H1 (cell line): ENCODE results near the gene SELENOV. TPM values are rescaled to one million over a fixed set of nuclear protein-coding genes. Genes with fewer than 3 reads are reported as not detected.

Experiments used
- CTCF ChIA-PET: fragments of 300-600 bp; sonication (Branson Sonifier 250); formaldehyde crosslinking; loops from one replicate; lab custom pipeline; 2021; ENCODE audit not compliant: partially characterized antibody; lab: Charles Lee
- POLR2A ChIA-PET: fragments of 300-600 bp; sonication (Branson Sonifier 250); formaldehyde crosslinking; loops from one replicate; lab custom pipeline; 2021; ENCODE audit warnings: inconsistent platforms; ENCODE audit not compliant: partially characterized antibody; lab: Charles Lee
- DNase-seq, 2 experiments: peaks; one replicate each; pipeline versions ENCODE4 v3.0.0 to v3.0.0-alpha.2; 2010 to 2022; ENCODE audit warnings: low spot score in 2 of 2, low read depth in 1 of 2, mixed read lengths in 1 of 2
- FAIRE-seq: peaks from 2 replicates; lab custom pipeline; 2011; peaks lifted over from hg19 to GRCh38; lab: Jason Lieb, UNC
- H2AFZ ChIP-seq: 2 replicates; pipeline ENCODE4 v1.8.1; 2012; ENCODE audit warnings: low read length, inconsistent platforms
- H2AK5ac ChIP-seq: 2 replicates; pipeline ENCODE4 v1.6.1; 2013; ENCODE audit warnings: low read depth, low read length
- H2BK120ac ChIP-seq: replicated peaks from 2 replicates; pipeline ENCODE3; 2013; ENCODE audit warnings: low read depth, low read length, inconsistent platforms
- H2BK12ac ChIP-seq: 2 replicates; pipeline ENCODE4 v1.6.1; 2013; ENCODE audit warnings: low read depth, low read length
- H2BK15ac ChIP-seq: 2 replicates; pipeline ENCODE4 v1.6.1; 2013; ENCODE audit warnings: low read length
- H2BK20ac ChIP-seq: 2 replicates; pipeline ENCODE4 v1.6.1; 2013; ENCODE audit warnings: low read length
- H2BK5ac ChIP-seq: 2 replicates; pipeline ENCODE4 v1.6.1; 2013; ENCODE audit warnings: low read depth, low read length
- H3K14ac ChIP-seq: 2 replicates; pipeline ENCODE4 v1.6.1; 2013; ENCODE audit warnings: inconsistent platforms; ENCODE audit not compliant: insufficient read length
- H3K18ac ChIP-seq: 2 replicates; pipeline ENCODE4 v1.6.1; 2013; ENCODE audit warnings: low read length; ENCODE audit errors: extremely low read depth
- H3K23ac ChIP-seq: 2 replicates; pipeline ENCODE4 v1.6.1; 2013; ENCODE audit warnings: inconsistent platforms; ENCODE audit not compliant: insufficient read length
- H3K23me2 ChIP-seq: 2 replicates; pipeline ENCODE4 v1.6.1; 2013; ENCODE audit warnings: low read depth, low read length
- H3K27ac ChIP-seq: 2 replicates; pipeline ENCODE4 v1.6.1; 2011; ENCODE audit warnings: low read depth, low read length, inconsistent platforms
- H3K27me3 ChIP-seq, 4 experiments: replicated peaks in 1 of 4; 1 replicate in 1 of 4; 2 replicates in 3 of 4; pipeline versions ENCODE4 v1.6.1 to v1.8.1; 2011 to 2013; ENCODE audit warnings: low read length in 3 of 4, mild to moderate bottlenecking in 3 of 4, inconsistent platforms in 2 of 4, mixed read lengths in 2 of 4, moderate library complexity in 1 of 4; ENCODE audit not compliant: control insufficient read depth in 3 of 4, insufficient read depth in 3 of 4; ENCODE audit errors: extremely low read depth in 1 of 4
- H3K36me3 ChIP-seq, 4 experiments: 2 replicates each; pipeline versions ENCODE4 v1.6.1 to v1.8.1; 2011 to 2013; ENCODE audit warnings: mild to moderate bottlenecking in 4 of 4, low read length in 3 of 4, moderate library complexity in 2 of 4, control low read depth in 1 of 4, inconsistent platforms in 1 of 4; ENCODE audit not compliant: insufficient read depth in 4 of 4, control insufficient read depth in 2 of 4
- H3K4ac ChIP-seq: replicated peaks from 2 replicates; pipeline ENCODE3; 2013; ENCODE audit warnings: low read length, low read depth, mixed read lengths, inconsistent platforms; ENCODE audit not compliant: insufficient read length
- H3K4me1 ChIP-seq, 4 experiments: replicated peaks in 1 of 4; 1 replicate in 1 of 4; 2 replicates in 3 of 4; pipeline versions ENCODE4 v1.6.1 to v1.8.1; 2011 to 2013; ENCODE audit warnings: low read length in 3 of 4, inconsistent platforms in 2 of 4, mixed read lengths in 1 of 4; ENCODE audit not compliant: insufficient read depth in 4 of 4, control insufficient read depth in 3 of 4
- H3K4me2 ChIP-seq, 2 experiments: 2 replicates each; pipeline versions ENCODE4 v1.6.1 to v1.8.1; 2011 to 2013; ENCODE audit warnings: low read depth in 2 of 2, low read length in 2 of 2, control low read depth in 1 of 2, inconsistent platforms in 1 of 2, mild to moderate bottlenecking in 1 of 2; ENCODE audit not compliant: insufficient read depth in 1 of 2
- H3K4me3 ChIP-seq, 4 experiments: fragments of 200-600, 300-600 bp in 1 of 4; sonication (generic), shearing (Covaris generic), sonication (Bioruptor Twin) in 1 of 4; 2 replicates each; pipeline versions ENCODE4 v1.5.1 to v1.8.1; 2011 to 2016; ENCODE audit warnings: low read length in 4 of 4, low read depth in 3 of 4, control low read depth in 2 of 4, inconsistent platforms in 2 of 4, mild to moderate bottlenecking in 2 of 4, mixed read lengths in 1 of 4, moderate library complexity in 1 of 4; ENCODE audit not compliant: insufficient read depth in 2 of 4; ENCODE audit errors: extremely low read depth in 1 of 4
- H3K56ac ChIP-seq: replicated peaks from 2 replicates; pipeline ENCODE3; 2013; ENCODE audit warnings: low read depth, mild to moderate bottlenecking, mixed read lengths, low read length, inconsistent platforms; ENCODE audit not compliant: insufficient read length
- H3K79me1 ChIP-seq: 2 replicates; pipeline ENCODE4 v1.6.1; 2013; ENCODE audit warnings: low read depth, low read length, control low read depth
- H3K79me2 ChIP-seq, 2 experiments: 2 replicates each; pipeline versions ENCODE4 v1.6.1 to v1.8.1; 2012 to 2013; ENCODE audit warnings: low read length in 2 of 2, mild to moderate bottlenecking in 2 of 2, inconsistent platforms in 1 of 2; ENCODE audit not compliant: insufficient read depth in 2 of 2, control insufficient read depth in 1 of 2
- H3K9ac ChIP-seq, 4 experiments: replicated peaks in 1 of 4; 1 replicate in 1 of 4; 2 replicates in 3 of 4; pipeline versions ENCODE4 v1.6.1 to v1.8.1; 2011 to 2013; ENCODE audit warnings: low read depth in 3 of 4, low read length in 3 of 4, control low read depth in 2 of 4, mild to moderate bottlenecking in 2 of 4, moderate library complexity in 2 of 4, inconsistent platforms in 1 of 4; ENCODE audit errors: extremely low read depth in 1 of 4
- H3K9me3 ChIP-seq, 2 experiments: 2 replicates each; pipeline versions ENCODE4 v1.6.1 to v1.8.1; 2012 to 2013; ENCODE audit warnings: mild to moderate bottlenecking in 2 of 2, moderate library complexity in 2 of 2, control low read depth in 1 of 2, inconsistent platforms in 1 of 2, low read depth in 1 of 2, low read length in 1 of 2, mixed read lengths in 1 of 2; ENCODE audit not compliant: insufficient read depth in 2 of 2
- H4K20me1 ChIP-seq, 2 experiments: replicated peaks in 1 of 2; 2 replicates each; pipeline versions ENCODE3 to v1.8.1; 2011 to 2013; ENCODE audit warnings: inconsistent platforms in 2 of 2, low read length in 2 of 2, mild to moderate bottlenecking in 1 of 2; ENCODE audit not compliant: insufficient read depth in 2 of 2, control insufficient read depth in 1 of 2
- H4K5ac ChIP-seq: 2 replicates; pipeline ENCODE4 v1.6.1; 2013; ENCODE audit warnings: low read length, low read depth, mixed read lengths, inconsistent platforms; ENCODE audit not compliant: insufficient read length
- H4K8ac ChIP-seq: 2 replicates; pipeline ENCODE4 v1.8.0; 2013; ENCODE audit warnings: mild to moderate bottlenecking, moderate library complexity, low read length, inconsistent platforms; ENCODE audit not compliant: insufficient read depth; ENCODE audit errors: extremely low read depth
- H4K91ac ChIP-seq: replicated peaks from 2 replicates; pipeline ENCODE3; 2013; ENCODE audit warnings: low read length, mixed read lengths, inconsistent platforms; ENCODE audit not compliant: insufficient read length
- ATF2 ChIP-seq: IDR thresholded peaks from 2 replicates; pipeline ENCODE4 v1.6.1; 2012; ENCODE audit warnings: low read length, inconsistent platforms
- CBX8 ChIP-seq: fragments of 300-800, 300-1000 bp; sonication (generic); IDR thresholded peaks from 2 replicates; pipeline ENCODE4 v1.7.1; 2016; ENCODE audit warnings: low read depth, low read length, borderline replicate concordance
- CREB1 ChIP-seq: IDR thresholded peaks from 2 replicates; pipeline ENCODE4 v1.6.1; 2012; ENCODE audit warnings: inconsistent platforms
- E2F6 ChIP-seq: IDR thresholded peaks from 2 replicates; pipeline ENCODE4 v1.6.1; 2012; ENCODE audit warnings: inconsistent platforms
- EGR1 ChIP-seq: IDR thresholded peaks from 2 replicates; pipeline ENCODE4 v1.6.1; 2011; ENCODE audit warnings: low read depth, low read length, borderline replicate concordance
- KDM4A ChIP-seq: IDR thresholded peaks from one replicate; pipeline ENCODE4 v1.7.1; 2012; ENCODE audit warnings: low read depth, mild to moderate bottlenecking, moderate library complexity, low read length, inconsistent platforms; ENCODE audit not compliant: severe bottlenecking
- MAX ChIP-seq: IDR thresholded peaks from 2 replicates; pipeline ENCODE4 v1.6.1; 2012; ENCODE audit warnings: inconsistent platforms
- RBBP5 ChIP-seq: IDR thresholded peaks from 2 replicates; pipeline ENCODE4 v1.7.1; 2012; ENCODE audit warnings: low read depth, mild to moderate bottlenecking, inconsistent platforms, low read length, moderate library complexity, borderline replicate concordance
- SIX5 ChIP-seq: IDR thresholded peaks from 2 replicates; pipeline ENCODE4 v1.6.1; 2011; ENCODE audit warnings: mild to moderate bottlenecking, low read depth, low read length
- SRF ChIP-seq: IDR thresholded peaks from 2 replicates; pipeline ENCODE4 v1.6.1; 2011; ENCODE audit warnings: mild to moderate bottlenecking, low read depth, low read length, moderate library complexity
- TEAD4 ChIP-seq: IDR thresholded peaks from 2 replicates; pipeline ENCODE4 v1.6.1; 2012; ENCODE audit warnings: low read depth, low read length, inconsistent platforms, mixed read lengths
- YY1 ChIP-seq: IDR thresholded peaks from 2 replicates; pipeline ENCODE4 v1.6.1; 2011; ENCODE audit warnings: low read depth, mild to moderate bottlenecking, low read length
- WGBS, 2 experiments: shearing (Covaris generic) in 1 of 2; methylation state at CpG; one replicate each; pipeline versions ENCODE4 v1.1.6 to v1.1.7; 2013 to 2015; ENCODE audit warnings: low lambda C conversion rate in 2 of 2, mixed read lengths in 2 of 2, inconsistent platforms in 1 of 2, low coverage in 1 of 2, missing lambda C conversion rate in 1 of 2; ENCODE audit not compliant: insufficient replicate concordance in 2 of 2, insufficient coverage in 1 of 2, insufficient read length in 1 of 2; ENCODE audit errors: extremely low coverage in 1 of 2, missing lambda C conversion rate in 1 of 2; 5-methylcytosine and 5-hydroxymethylcytosine counted together
- polyA plus RNA-seq, 7 experiments: library from polyadenylated mRNA; depleted of rRNA in 3 of 7; stranded (reverse) in 5 of 7; unstranded in 2 of 7; fragments of >200 nt in 5 of 7; fragments of 200-250 nt in 2 of 7; gene quantifications; 1 replicate in 5 of 7; 2 replicates in 1 of 7; 4 replicates in 1 of 7; pipeline versions ENCODE4 v1.2.1 to v1.2.3, GENCODE V29; 2011 to 2013; ENCODE audit warnings: missing spikeins in 2 of 7, mixed read lengths in 2 of 7
- total RNA-seq: library from RNA; stranded (reverse); fragmentation: NEBNext Ultra II Directional; extraction: Animal tissue kit (Norgen Biotek cat#: 25700); gene quantifications from 2 replicates; pipeline ENCODE4 v1.2.1, GENCODE V29; 2021

SELENOV gene
- total and polyA plus RNA-seq, 2 of the 8 experiments (the other 6 are each of a cell fraction or from before 2014, with no cell fraction given), result 8.4 to 10.7 TPM

- Histone ChIP-seq H3K4me3 (no peak overlapping the region), H3K79me2 (no peaks in the 10 kb centered on the region), H2BK15ac (no peak overlapping the region), H2BK20ac (no peak overlapping the region), H3K14ac (no peak overlapping the region), H3K23ac (no peak overlapping the region), H3K56ac (no peak overlapping the region), H4K91ac (no peak overlapping the region), H3K4me1 (no peaks in the 10 kb centered on the region), H4K5ac (no peak overlapping the region), H3K4ac (no peak overlapping the region), H2BK12ac (no peak overlapping the region), H3K36me3 (peaks cover 2 to 11% (median 3%) of the 10 kb centered on the region in 4 experiments; a peak in 3 of 8 replicates), H2AK5ac (no peak overlapping the region), H3K27me3 (no peaks in the 10 kb centered on the region), H4K8ac (no peak overlapping the region), H3K79me1 (no peaks in the 10 kb centered on the region), H3K27ac (no peak overlapping the region), H2BK120ac (no peak overlapping the region), H3K9me3 (no peaks in the 10 kb centered on the region), H2BK5ac (no peak overlapping the region), H3K18ac (no peak overlapping the region), H3K9ac (no peak overlapping the region), H3K23me2 (no peaks in the 10 kb centered on the region), H4K20me1 (peaks cover 0 to 4% of the 10 kb centered on the region in 2 experiments), H3K4me2 (no peak overlapping the region), H2AFZ (no peak overlapping the region)
- ChIA-PET POLR2A (interaction anchor here (1.5 to 2.7 kb wide), 5 partner anchors 9 to 90 kb away, joined by 4 to 13 read pairs (median 8); partner anchors contain the start of gene RPS16), CTCF (interaction anchor here (0.7 to 10.6 kb wide), 5 partner anchors 8 to 50 kb away, joined by 3 to 101 read pairs (median 17); partner anchors contain the start of genes EID2, EID2B and SELENOV)
- FAIRE-seq (no peak), DNase-seq (no peak)
- 95% methylated on average over 3 of the region's 3 CpGs; no CpG with 5 or more reads in 1 of the 2 experiments for WGBS, 2 experiments
- TF ChIP-seq ATF2 (no peak), E2F6 (no peak), RBBP5 (no peak), SRF (no peak), SIX5 (no peak), TEAD4 (no peak), MAX (no peak), CBX8 (no peak), YY1 (no peak), CREB1 (no peak), EGR1 (no peak), KDM4A (no peak)
Measured at GRCh38 chr19:39525205-39525604, 10.3 kb downstream of the SELENOV start.
